ENCODE results near the gene HNF4A.

GRCh38 chr20:44328428-44328827 lies 27.1 kb upstream of the HNF4A start:
- no peak for TF ChIP-seq CTCF (IDR thresholded peaks at IDR 0.05)
- TF ChIP-seq POLR2AphosphoS5 (IDR thresholded peaks at IDR 0.05), result no peak
- TF ChIP-seq POLR2A (IDR thresholded peaks at IDR 0.05), result no peak
- no peak for TF ChIP-seq EP300 (IDR thresholded peaks at IDR 0.05; ENCODE audit: low read depth)
